Sigmoid colon (tissue), 4 donors: ENCODE data around the gene CENPA.
"Not testable (repeated sequence)": the region's sequence is repeated elsewhere in the genome, so short reads cannot be mapped to it uniquely, and the experiment has no call there.

ENCODE experiments used
- CTCF ChIP-seq, 4 experiments: fragments of 450-650 bp in 3 of 4; fragments of 200-600 bp in 1 of 4; IDR thresholded peaks; one replicate each; pipeline ENCODE4 v1.5.1; 2016 to 2019; ENCODE audit warnings: antibody characterized with exemption in 4 of 4, mild to moderate bottlenecking in 3 of 4, moderate library complexity in 2 of 4
- EP300 ChIP-seq, 4 donors: sonication (generic); formaldehyde crosslinking; IDR thresholded peaks; one replicate each; pipeline ENCODE4 v1.6.1; 2017; ENCODE audit warnings: antibody characterized with exemption in 4 of 4
- POLR2A ChIP-seq, 2 donors: fragments of 450-650 bp; IDR thresholded peaks; one replicate each; pipeline ENCODE4 v1.6.1; 2016; ENCODE audit warnings: antibody characterized with exemption in 2 of 2, mild to moderate bottlenecking in 2 of 2, moderate library complexity in 2 of 2
- POLR2AphosphoS5 ChIP-seq, 4 donors: sonication (generic); formaldehyde crosslinking; IDR thresholded peaks; one replicate each; pipeline ENCODE4 v1.6.1; 2017; ENCODE audit warnings: antibody characterized with exemption in 4 of 4

GRCh38 chr2:26814072-26814765 lies 28.4 kb downstream of the CENPA start:
- TF ChIP-seq CTCF, POLR2AphosphoS5, POLR2A, EP300 (IDR thresholded peaks at IDR 0.05): not testable (repeated sequence)
